Kidney (tissue), 14 donors: Measurements from ENCODE around the gene ST8SIA1. TPM values are rescaled to one million over a fixed set of nuclear protein-coding genes. Genes with fewer than 3 reads are reported as not detected.
A peak's percentile ranks its signal among the peaks of the same experiment; 100 is the strongest.

Experiments used
- DNase-seq, 5 donors: peaks; one replicate each; pipeline ENCODE4 v3.0.0-alpha.2; 2013 to 2020
- FAIRE-seq: peaks from 2 replicates; lab custom pipeline; 2012; peaks lifted over from hg19 to GRCh38; lab: Jason Lieb, UNC
- H3K27ac ChIP-seq, 2 donors: one replicate each; pipeline ENCODE4 v1.7.0; 2013; ENCODE audit warnings: low read depth in 2 of 2, low read length in 2 of 2, inconsistent platforms in 1 of 2
- H3K27me3 ChIP-seq: one replicate; pipeline ENCODE4 v1.7.1; 2013; ENCODE audit warnings: low read length, inconsistent platforms; ENCODE audit not compliant: control insufficient read depth, insufficient read depth
- H3K36me3 ChIP-seq, 3 donors: one replicate each; pipeline versions ENCODE4 v1.7.0 to v1.7.1; 2013; ENCODE audit warnings: low read length in 3 of 3, control low read depth in 1 of 3, inconsistent platforms in 1 of 3; ENCODE audit not compliant: insufficient read depth in 3 of 3, control insufficient read depth in 2 of 3
- H3K4me1 ChIP-seq, 3 donors: one replicate each; pipeline versions ENCODE4 v1.7.0 to v1.7.1; 2013; ENCODE audit warnings: low read length in 3 of 3, inconsistent platforms in 1 of 3, low read depth in 1 of 3; ENCODE audit not compliant: control insufficient read depth in 2 of 3, insufficient read depth in 2 of 3
- H3K4me3 ChIP-seq, 3 donors: one replicate each; pipeline versions ENCODE4 v1.7.0 to v1.8.1; 2013; ENCODE audit warnings: low read length in 3 of 3, control low read depth in 1 of 3, inconsistent platforms in 1 of 3
- H3K9ac ChIP-seq, 3 donors: one replicate each; pipeline versions ENCODE4 v1.7.0 to v1.7.1; 2013; ENCODE audit warnings: low read length in 3 of 3, control low read depth in 1 of 3, inconsistent platforms in 1 of 3
- H3K9me3 ChIP-seq, 3 donors: one replicate each; pipeline versions ENCODE4 v1.7.0 to v1.7.1; 2013; ENCODE audit warnings: low read length in 3 of 3, control low read depth in 1 of 3, inconsistent platforms in 1 of 3; ENCODE audit not compliant: control insufficient read depth in 2 of 3, insufficient read depth in 1 of 3
- CTCF ChIP-seq: IDR thresholded peaks from 3 replicates; pipeline ENCODE4 v1.5.1; 2012; ENCODE audit warnings: mild to moderate bottlenecking, moderate library complexity, borderline replicate concordance; ENCODE audit not compliant: insufficient read depth; ENCODE audit errors: extremely low read depth
- intact Hi-C: fragments of 100-400 bp; cut with DNase I; formaldehyde crosslinking; loops from one replicate; pipeline ENCODE4 v1.11.1; 2022
- polyA plus RNA-seq: library from polyadenylated mRNA; stranded (reverse); fragments of 350-450 nt; fragmentation: Illumina TruSeq; extraction: RNeasy Lipid Tissue Mini Kit (QIAGEN cat#74804); gene quantifications from one replicate; pipeline ENCODE4 v1.2.3, GENCODE V29; 2014; ENCODE audit warnings: low read depth, low replicate concordance; ENCODE audit not compliant: insufficient read depth
- total RNA-seq: library from RNA; stranded (reverse); fragmentation: NEBNext Ultra II Directional; extraction: Animal tissue kit (Norgen Biotek cat#: 25700); gene quantifications from one replicate; pipeline ENCODE4 v1.2.1, GENCODE V29; 2021
- donor health status: control.
- donor health status: control.
- donor health status: control.
- donor health status: control.
- donor health status: control.
- donor health status: DM: yes; HTN: yes; CAD: no.
- donor health status: Normal renal cell carcinoma (clear cell type).

ST8SIA1 gene
- total and polyA plus RNA-seq, 2 donors from 2014 or later, result 2.8 to 4.7 TPM

DNA sequence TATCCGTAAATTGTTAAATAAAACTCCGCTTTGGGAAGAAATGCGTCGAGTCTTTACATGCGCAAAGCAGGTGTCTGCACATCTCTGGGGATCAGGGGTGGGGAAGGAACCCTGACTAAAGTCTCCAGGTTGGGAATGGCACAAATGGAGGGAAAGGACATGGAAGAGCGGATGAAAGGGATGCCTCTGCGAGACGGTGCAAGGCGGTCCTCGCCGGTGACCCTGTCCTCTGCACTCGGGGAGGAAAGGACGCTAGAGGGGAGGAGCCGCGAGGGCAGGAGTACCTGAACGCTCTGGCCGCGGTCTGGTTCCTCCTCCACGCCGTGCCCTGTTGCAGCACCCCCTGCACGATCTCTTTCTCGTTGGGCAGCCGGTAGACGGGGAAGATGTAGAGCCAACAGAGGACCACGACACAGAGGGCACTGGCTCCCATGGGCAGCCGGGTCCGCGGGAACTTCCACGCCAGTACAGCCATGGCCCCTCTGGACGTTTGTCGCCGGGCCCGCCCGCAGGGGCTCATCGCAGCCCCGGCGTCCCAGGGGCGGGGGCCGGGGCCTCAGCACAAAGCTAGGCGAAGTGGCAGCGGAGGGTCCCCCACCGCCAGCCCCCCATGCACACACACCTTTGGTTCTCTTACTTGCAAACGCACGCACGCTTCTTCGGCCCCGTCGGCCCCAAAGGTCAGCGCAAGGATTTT lies 646 bp downstream of the ST8SIA1 start:
- no peak for TF ChIP-seq CTCF
- Histone ChIP-seq H3K36me3 (no peaks in the 10 kb centered on the region), H3K27me3 (peaks cover 3% of the 10 kb centered on the region), H3K27ac (no peak overlapping the region), H3K4me3 (peak overlapping the region; percentile 42 to 55 (median 46)), H3K9me3 (no peaks in the 10 kb centered on the region), H3K9ac (peak overlapping the region in 1 of 3 donors; percentile 15), H3K4me1 (no peaks in the 10 kb centered on the region)
- DNase-seq (peak in 4 of 5 donors; percentile 20 to 69 (median 44)), FAIRE-seq (no peak)
- intact Hi-C loops, result loop anchor here (10.0 kb wide), 2 partner anchors 111 to 229 kb away; no protein-coding TSS in a partner anchor

DNA sequence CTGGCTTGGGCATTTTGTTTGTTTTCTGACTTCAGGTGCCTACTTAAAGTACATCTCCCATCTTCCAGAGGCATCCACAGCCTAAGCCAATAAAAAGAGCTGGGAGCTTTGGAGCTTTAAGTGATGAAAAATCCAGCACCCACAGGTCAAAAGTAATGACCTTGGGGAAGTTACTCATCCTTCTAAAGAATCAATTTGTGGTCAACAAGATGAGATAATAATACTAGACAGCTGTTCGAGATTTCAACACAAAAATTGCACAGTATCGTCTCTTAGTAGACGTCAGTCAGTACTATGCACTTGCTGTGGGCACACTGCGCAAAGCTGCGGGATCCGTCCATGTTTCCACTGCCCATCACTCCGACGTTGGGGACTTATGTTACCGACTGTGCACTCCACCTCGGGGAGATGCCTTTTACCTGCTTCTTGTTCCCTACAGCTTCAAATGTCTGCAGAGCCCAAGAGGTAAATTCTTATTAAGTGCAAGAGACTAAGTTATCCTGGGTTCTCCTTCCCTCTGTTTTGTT lies 1.3 kb downstream of the ST8SIA1 start:
- Histone ChIP-seq H3K36me3 (no peaks in the 10 kb centered on the region), H3K4me3 (peak overlapping the region; percentile 42 to 55 (median 46)), H3K27me3 (peaks cover 3% of the 10 kb centered on the region), H3K27ac (no peak overlapping the region), H3K4me1 (no peaks in the 10 kb centered on the region), H3K9ac (peak overlapping the region in 1 of 3 donors; percentile 15), H3K9me3 (no peaks in the 10 kb centered on the region)
- FAIRE-seq, result no peak
- DNase-seq, result peak in 1 of 5 donors; percentile 4
- no peak for TF ChIP-seq CTCF
- intact Hi-C loops, result loop anchor here (10.0 kb wide), 2 partner anchors 112 to 228 kb away; no protein-coding TSS in a partner anchor

GRCh38 chr12:22332202-22332601 lies 2.3 kb downstream of the ST8SIA1 start:
- no peak overlapping the region for H3K9ac ChIP-seq
- DNase-seq, result no peak
- H3K4me1 ChIP-seq, result no peaks in the 10 kb centered on the region
- no peak for TF ChIP-seq CTCF
- no peaks in the 10 kb centered on the region for H3K9me3 ChIP-seq
- no peak overlapping the region for H3K4me3 ChIP-seq
- FAIRE-seq, result no peak
- intact Hi-C loops, result loop anchor here (10.0 kb wide), 2 partner anchors 113 to 227 kb away; no protein-coding TSS in a partner anchor
- H3K27me3 ChIP-seq, result peaks cover 3% of the 10 kb centered on the region
- H3K27ac ChIP-seq, result no peak overlapping the region
- no peaks in the 10 kb centered on the region for H3K36me3 ChIP-seq
